ENCODE measurements around the gene MRPL43. TPM values are rescaled to one million over a fixed set of nuclear protein-coding genes. Genes with fewer than 3 reads are reported as not detected.

Gene MRPL43
- total and polyA plus RNA-seq, 2 donors (not counting 1 experiment from before 2014, with no cell fraction given): 56.2 to 99.4 TPM

DNA sequence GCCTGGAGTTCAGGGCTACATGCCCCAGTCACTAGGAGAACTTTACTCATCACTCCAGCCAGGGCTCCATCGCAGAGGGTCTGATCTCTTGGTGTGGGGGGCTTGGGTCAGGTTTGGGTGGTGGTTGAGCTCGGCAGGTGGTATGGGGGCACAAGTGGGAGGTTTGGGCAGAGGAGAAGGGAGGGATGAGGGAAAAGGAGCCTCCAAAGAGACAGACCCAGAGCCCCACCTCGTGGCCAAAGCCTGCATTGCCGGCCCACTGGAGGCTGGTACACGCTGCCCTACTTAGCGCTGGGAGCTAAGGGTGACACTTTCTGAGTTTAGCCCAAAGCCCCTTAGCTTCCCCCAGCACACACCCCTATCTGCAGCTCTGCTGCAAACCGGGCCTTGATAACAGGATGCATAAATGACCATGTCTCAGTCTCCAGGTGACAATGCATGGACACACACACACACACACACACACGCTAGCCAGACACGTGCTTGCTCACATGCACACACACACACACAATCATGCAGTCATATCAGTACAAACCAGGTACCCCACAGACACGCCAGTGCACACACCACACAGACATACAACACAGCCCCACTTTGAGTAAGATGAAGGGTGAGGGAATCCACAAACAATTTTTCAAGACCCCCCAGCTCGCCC lies 27.1 kb upstream of the MRPL43 start:
- no peak overlapping the region for H3K4me2 ChIP-seq (replicated peaks; ENCODE audit: low read depth, low read length, poor library complexity, severe bottlenecking)

More for the DNA sequence above, 27.1 kb upstream of the MRPL43 start:
- intact Hi-C loops (cut with micrococcal nuclease): loop anchor here (5.0 kb wide), 1 partner anchor 342 kb away; no protein-coding TSS in a partner anchor
- Histone ChIP-seq H4K20me1 (ENCODE audit: control insufficient read depth, insufficient read depth, low read length, poor library complexity, severe bottlenecking) (no peaks in the 10 kb centered on the region), H3K27ac (ENCODE audit: low read length in 2 of 2) (no peak overlapping the region), H3K4me1 (ENCODE audit: control insufficient read depth in 2 of 2, insufficient read depth in 2 of 2, low read length in 2 of 2) (peaks cover 24 to 30% of the 10 kb centered on the region in 2 donors), H3K79me2 (ENCODE audit: control insufficient read depth, insufficient read depth, low read length) (no peaks in the 10 kb centered on the region), H3K9ac (ENCODE audit: low read length) (no peak overlapping the region), H3K27me3 (replicated peaks in 1 of 4; ENCODE audit: control extremely low read depth in 1 of 4, control insufficient read depth in 3 of 4, insufficient read depth in 4 of 4, low read length in 3 of 4) (peaks cover 0 to 46% (median 24%) of the 10 kb centered on the region in 4 experiments), H3K36me3 (replicated peaks in 1 of 2; ENCODE audit: control extremely low read depth in 1 of 2, control insufficient read depth in 1 of 2, extremely low read depth in 1 of 2, insufficient read depth in 2 of 2, low read length in 1 of 2) (no peaks in the 10 kb centered on the region), H2AFZ (ENCODE audit: insufficient read depth, low read depth, low read length, poor library complexity, severe bottlenecking) (no peak overlapping the region), H3K4me3 (ENCODE audit: control extremely low read depth in 1 of 5, extremely low read depth in 1 of 5, insufficient read depth in 1 of 5, low read depth in 2 of 5, low read length in 4 of 5) (no peak overlapping the region), H3K9me3 (ENCODE audit: control extremely low read depth in 1 of 3, control insufficient read depth in 2 of 3, insufficient read depth in 1 of 3, low read length in 2 of 3) (no peaks in the 10 kb centered on the region)
- POLR2A ChIA-PET: interaction anchor here (0.6 kb wide), 1 partner anchor 276 kb away, joined by 3 read pairs; no protein-coding TSS in a partner anchor
- H3K4me3 Mint-ChIP-seq: no peak overlapping the region
- H3K27me3 Mint-ChIP-seq: peaks cover 35% of the 10 kb centered on the region
- WGBS (ENCODE audit: insufficient coverage): 29% methylated on average over 8 of the region's 11 CpGs
- CTCF ChIA-PET: interaction anchor here (0.8 to 7.0 kb wide), 25 partner anchors 9 to 136 kb away, joined by 3 to 70 read pairs (median 4); partner anchors contain the start of genes LZTS2, MRPL43, PDZD7 and SEMA4G
- H3K4me1 Mint-ChIP-seq: peaks cover 25% of the 10 kb centered on the region
- H3K27ac Mint-ChIP-seq: peak overlapping the region; percentile 1
- TF ChIP-seq, protein P1, sequence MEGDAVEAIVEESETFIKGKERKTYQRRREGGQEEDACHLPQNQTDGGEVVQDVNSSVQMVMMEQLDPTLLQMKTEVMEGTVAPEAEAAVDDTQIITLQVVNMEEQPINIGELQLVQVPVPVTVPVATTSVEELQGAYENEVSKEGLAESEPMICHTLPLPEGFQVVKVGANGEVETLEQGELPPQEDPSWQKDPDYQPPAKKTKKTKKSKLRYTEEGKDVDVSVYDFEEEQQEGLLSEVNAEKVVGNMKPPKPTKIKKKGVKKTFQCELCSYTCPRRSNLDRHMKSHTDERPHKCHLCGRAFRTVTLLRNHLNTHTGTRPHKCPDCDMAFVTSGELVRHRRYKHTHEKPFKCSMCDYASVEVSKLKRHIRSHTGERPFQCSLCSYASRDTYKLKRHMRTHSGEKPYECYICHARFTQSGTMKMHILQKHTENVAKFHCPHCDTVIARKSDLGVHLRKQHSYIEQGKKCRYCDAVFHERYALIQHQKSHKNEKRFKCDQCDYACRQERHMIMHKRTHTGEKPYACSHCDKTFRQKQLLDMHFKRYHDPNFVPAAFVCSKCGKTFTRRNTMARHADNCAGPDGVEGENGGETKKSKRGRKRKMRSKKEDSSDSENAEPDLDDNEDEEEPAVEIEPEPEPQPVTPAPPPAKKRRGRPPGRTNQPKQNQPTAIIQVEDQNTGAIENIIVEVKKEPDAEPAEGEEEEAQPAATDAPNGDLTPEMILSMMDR (IDR thresholded peaks at IDR 0.05): peak; percentile 75
- no peak for TF ChIP-seq EZH2 (IDR thresholded peaks at IDR 0.05; ENCODE audit: borderline replicate concordance, insufficient read depth, low read depth, low read length, poor library complexity, severe bottlenecking)
- peak; percentile 57 for ATAC-seq (ENCODE audit: low read depth)
- peak; percentile 79 for DNase-seq
- H3K9me3 Mint-ChIP-seq (ENCODE audit: insufficient read depth): no peaks in the 10 kb centered on the region

All from B cell (primary cell).